Gastroesophageal sphincter (tissue), 3 donors: ENCODE data around the gene HERC2.

Source experiments
- CTCF ChIP-seq, 4 experiments: fragments of 200-600 bp in 2 of 4; fragments of 450-650 bp in 2 of 4; sonication (generic) in 1 of 4; IDR thresholded peaks; one replicate each; pipeline ENCODE4 v1.5.1; 2017 to 2019; ENCODE audit warnings: antibody characterized with exemption in 4 of 4, mild to moderate bottlenecking in 2 of 4, moderate library complexity in 2 of 4
- EP300 ChIP-seq: sonication (generic); formaldehyde crosslinking; IDR thresholded peaks from one replicate; pipeline ENCODE4 v1.6.1; 2017; ENCODE audit warnings: antibody characterized with exemption, mild to moderate bottlenecking
- POLR2A ChIP-seq, 2 donors: fragments of 450-650 bp; IDR thresholded peaks; one replicate each; pipeline ENCODE4 v1.6.1; 2017; ENCODE audit warnings: antibody characterized with exemption in 2 of 2, mild to moderate bottlenecking in 2 of 2, moderate library complexity in 1 of 2
- POLR2AphosphoS5 ChIP-seq: sonication (generic); formaldehyde crosslinking; IDR thresholded peaks from one replicate; pipeline ENCODE4 v1.6.1; 2017; ENCODE audit warnings: antibody characterized with exemption

DNA sequence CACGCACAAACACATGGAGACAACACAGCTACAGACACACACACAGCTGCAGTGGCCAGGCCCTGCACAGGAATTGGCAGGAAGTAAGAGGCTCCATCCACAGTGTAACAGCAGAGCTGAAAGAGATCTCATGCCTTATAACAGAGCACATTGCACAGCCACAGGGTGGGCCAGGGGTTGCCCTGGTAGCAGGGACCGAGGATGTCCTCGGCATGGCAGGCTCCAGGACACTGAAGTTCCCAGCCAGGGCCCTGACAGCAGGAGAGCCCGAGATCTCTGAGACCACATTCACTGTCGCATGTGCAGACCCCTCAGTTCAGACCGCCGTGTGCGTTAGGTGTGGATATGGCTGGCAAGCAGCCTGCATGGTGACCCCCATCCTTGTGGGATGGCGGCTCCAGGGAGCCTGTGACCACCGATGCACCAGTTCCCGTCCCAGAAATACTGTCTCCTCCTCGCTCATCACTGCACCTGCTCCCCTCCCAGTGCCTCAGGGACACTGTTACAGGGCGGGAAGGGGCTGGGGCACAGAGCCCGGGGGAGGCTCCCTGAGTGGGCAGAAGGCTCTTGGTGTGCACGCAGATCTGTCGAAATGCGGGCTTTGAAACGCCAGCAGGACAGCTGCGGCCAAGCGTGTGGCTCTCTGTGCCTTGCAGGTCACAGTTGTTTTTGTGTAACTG, 221.3 kb downstream of the HERC2 start:
- no peak for TF ChIP-seq CTCF (IDR thresholded peaks at IDR 0.05)
- no peak for TF ChIP-seq POLR2A (IDR thresholded peaks at IDR 0.05)
- no peak for TF ChIP-seq POLR2AphosphoS5
- TF ChIP-seq EP300 = no peak
